ENCODE measurements around the gene CCDC185. TPM values are rescaled to one million over a fixed set of nuclear protein-coding genes. Genes with fewer than 3 reads are reported as not detected.

CCDC185 gene
- total RNA-seq, 2 experiments from 2014 or later: not detected

DNA sequence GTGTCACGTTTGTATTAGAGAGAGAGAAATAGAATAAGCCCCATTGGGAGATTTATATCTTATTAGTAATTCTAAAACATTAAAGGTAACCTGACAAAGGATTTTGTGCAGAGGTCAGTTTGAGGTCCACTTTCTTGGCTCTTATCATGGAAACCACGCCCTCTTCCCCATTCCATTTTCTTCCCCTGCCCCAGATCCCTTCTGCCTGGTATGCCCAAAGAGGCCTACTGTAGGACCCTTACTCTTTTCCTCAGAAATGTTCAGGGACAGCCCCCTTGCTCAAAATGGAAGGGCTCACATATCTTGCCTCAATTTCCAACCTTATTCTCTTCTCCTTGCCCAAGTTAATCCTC is 9.6 kb downstream of the CCDC185 start:
- CTCF ChIA-PET: no interaction called here
- no peaks in the 10 kb centered on the region for H3K36me3 Mint-ChIP-seq (ENCODE audit: low read depth)

DNA sequence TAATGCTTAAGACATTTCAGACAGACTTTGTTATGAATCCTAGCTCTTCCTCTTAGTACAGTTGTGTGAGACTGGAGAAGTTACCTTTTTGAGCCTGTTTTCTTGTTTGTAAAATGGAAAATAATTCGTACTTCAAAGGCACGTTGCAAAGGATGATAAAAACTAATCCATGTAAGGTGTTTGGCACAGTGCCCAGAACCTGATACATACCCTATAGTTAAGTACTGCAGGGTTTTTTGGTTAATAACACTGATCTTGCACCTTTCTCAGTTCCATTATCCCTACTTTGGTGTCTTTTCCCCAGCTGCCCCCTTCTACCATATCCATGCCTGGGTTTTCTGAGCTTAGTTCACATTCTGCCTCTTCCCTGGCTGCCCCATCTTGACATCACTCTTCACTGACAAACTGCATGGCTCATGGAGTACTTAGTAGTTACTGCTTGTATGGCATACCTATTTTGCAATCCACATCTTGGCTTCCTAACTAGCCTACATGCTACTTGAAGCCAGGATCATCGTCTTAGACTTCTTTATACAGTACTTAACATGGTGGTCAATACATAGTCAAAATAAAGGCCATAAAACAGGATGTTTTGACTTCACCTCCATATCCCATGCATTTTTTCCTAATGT is 10.1 kb downstream of the CCDC185 start:
- Mint-ChIP-seq H3K4me3 (no peak overlapping the region), H3K36me3 (ENCODE audit: low read depth) (no peaks in the 10 kb centered on the region), H3K27me3 (ENCODE audit: low read depth) (no peaks in the 10 kb centered on the region), H3K9me3 (peaks cover 4% of the 10 kb centered on the region), H3K27ac (no peak overlapping the region), H3K4me1 (ENCODE audit: low read depth) (peaks cover 26% of the 10 kb centered on the region)
- intact Hi-C loops (cut with micrococcal nuclease): loop anchor here (5.0 kb wide), 1 partner anchor 114 kb away; no protein-coding TSS in a partner anchor
- DNase-seq: no peak
- CTCF ChIA-PET: interaction anchor here (0.6 kb wide), 1 partner anchor 968 kb away, joined by 5 read pairs; no protein-coding TSS in a partner anchor

More for the DNA sequence above, 9.6 kb downstream of the CCDC185 start:
- H3K9me3 Mint-ChIP-seq: peaks cover 4% of the 10 kb centered on the region
- intact Hi-C loops (cut with micrococcal nuclease): loop anchor here (5.0 kb wide), 1 partner anchor 115 kb away; no protein-coding TSS in a partner anchor
- no peak overlapping the region for H3K4me3 Mint-ChIP-seq
- H3K4me1 Mint-ChIP-seq (ENCODE audit: low read depth): peaks cover 26% of the 10 kb centered on the region
- H3K27ac Mint-ChIP-seq: no peak overlapping the region
- no peaks in the 10 kb centered on the region for H3K27me3 Mint-ChIP-seq (ENCODE audit: low read depth)
- DNase-seq: no peak

DNA sequence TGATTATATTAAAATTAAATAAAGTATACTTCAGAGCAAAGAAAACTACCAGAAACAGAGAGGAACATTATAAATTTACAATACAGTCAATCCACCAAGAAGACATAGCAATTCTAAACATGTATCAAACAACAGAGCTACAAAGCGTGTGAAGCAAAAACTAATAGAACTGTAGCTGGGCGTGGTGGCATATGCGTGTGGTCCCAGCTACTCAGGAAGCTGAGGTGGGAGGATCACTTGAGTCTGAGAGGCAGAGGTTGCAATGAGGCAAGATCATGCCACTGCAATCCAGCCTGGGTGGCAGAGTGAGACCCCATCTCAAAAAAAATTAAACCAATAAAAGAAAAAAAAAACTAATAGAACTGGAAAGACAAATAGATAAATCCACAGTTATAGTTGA is 12.3 kb downstream of the CCDC185 start:
- Mint-ChIP-seq H3K27ac (no peak overlapping the region), H3K9me3 (peaks cover 2% of the 10 kb centered on the region), H3K36me3 (ENCODE audit: low read depth) (no peaks in the 10 kb centered on the region), H3K27me3 (ENCODE audit: low read depth) (no peaks in the 10 kb centered on the region), H3K4me1 (ENCODE audit: low read depth) (peaks cover 26% of the 10 kb centered on the region), H3K4me3 (no peak overlapping the region)
- CTCF ChIA-PET: no interaction called here
- intact Hi-C loops (cut with micrococcal nuclease): no loop called here
- DNase-seq: no peak

DNA sequence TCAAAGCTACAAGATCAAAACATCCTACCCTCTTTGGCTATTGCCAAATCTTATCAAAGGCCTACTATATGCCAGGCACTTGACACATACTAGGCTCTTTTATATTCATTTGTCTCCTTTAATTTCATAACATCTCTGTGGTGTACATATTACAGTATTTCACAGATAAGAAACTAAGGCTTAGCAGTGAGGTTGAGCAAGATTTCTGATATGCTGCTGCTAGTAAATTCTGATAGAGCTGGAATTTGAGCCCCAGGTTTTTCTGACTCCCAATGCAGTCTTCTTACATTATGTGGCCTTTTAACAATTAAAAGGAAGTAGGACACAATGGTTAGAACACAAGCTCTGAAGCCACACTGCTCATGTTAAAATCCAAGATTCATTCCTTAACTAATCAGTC is 16.8 kb downstream of the CCDC185 start:
- CTCF ChIA-PET: no interaction called here
- no peaks in the 10 kb centered on the region for H3K9me3 Mint-ChIP-seq
- no peak for DNase-seq
- peaks cover 2% of the 10 kb centered on the region for H3K4me1 Mint-ChIP-seq (ENCODE audit: low read depth)
- no peaks in the 10 kb centered on the region for H3K36me3 Mint-ChIP-seq (ENCODE audit: low read depth)
- intact Hi-C loops (cut with micrococcal nuclease): no loop called here
- H3K27ac Mint-ChIP-seq: no peak overlapping the region
- H3K4me3 Mint-ChIP-seq: no peak overlapping the region
- H3K27me3 Mint-ChIP-seq (ENCODE audit: low read depth): no peaks in the 10 kb centered on the region

DNA sequence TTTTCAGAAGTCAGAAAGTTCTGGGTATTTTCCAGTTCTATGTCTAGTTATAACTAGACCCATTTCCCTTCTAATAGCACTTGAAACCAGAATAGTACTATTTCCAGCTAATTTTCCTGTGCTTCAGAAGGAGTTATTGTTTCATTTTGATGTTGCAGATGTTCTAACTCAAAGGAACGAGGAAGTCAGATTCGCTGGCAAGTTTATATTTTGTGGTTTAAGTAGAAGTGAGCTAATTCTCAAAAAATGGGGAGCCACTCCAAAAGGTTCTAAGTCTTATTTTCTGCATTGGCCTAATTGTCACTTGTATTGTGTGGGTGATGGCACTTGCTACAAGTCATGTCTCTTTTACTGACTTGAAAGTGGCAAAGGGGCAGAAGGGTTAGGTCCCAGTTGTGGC is 18.1 kb downstream of the CCDC185 start:
- Mint-ChIP-seq H3K9me3 (no peaks in the 10 kb centered on the region), H3K4me1 (ENCODE audit: low read depth) (no peaks in the 10 kb centered on the region), H3K36me3 (ENCODE audit: low read depth) (no peaks in the 10 kb centered on the region), H3K27ac (no peak overlapping the region), H3K27me3 (ENCODE audit: low read depth) (no peaks in the 10 kb centered on the region), H3K4me3 (no peak overlapping the region)
- CTCF ChIA-PET: no interaction called here
- no peak for DNase-seq
- intact Hi-C loops (cut with micrococcal nuclease): no loop called here

DNA sequence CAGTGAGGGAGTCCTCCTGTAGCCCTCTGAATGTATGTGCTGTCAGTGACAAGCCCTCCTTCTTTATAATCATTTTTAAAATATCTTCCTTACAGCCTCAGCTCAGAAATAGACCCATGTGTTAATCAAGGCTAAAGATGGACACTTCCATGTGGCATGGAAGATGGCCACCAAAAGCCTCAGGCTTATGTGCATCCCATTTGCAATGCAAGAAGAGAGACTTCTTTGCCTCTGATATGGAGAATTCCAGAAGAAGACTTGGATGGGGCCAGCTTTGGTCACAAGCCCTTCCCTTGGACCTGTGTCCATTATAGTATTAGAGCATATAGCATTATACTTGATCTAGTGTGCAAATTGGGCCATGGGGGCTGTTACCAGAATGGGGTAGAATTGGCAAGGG is 18.5 kb downstream of the CCDC185 start:
- H3K9me3 Mint-ChIP-seq: no peaks in the 10 kb centered on the region
- CTCF ChIA-PET: no interaction called here
- no peak for DNase-seq
- no peak overlapping the region for H3K27ac Mint-ChIP-seq
- H3K4me1 Mint-ChIP-seq (ENCODE audit: low read depth): no peaks in the 10 kb centered on the region
- no peaks in the 10 kb centered on the region for H3K27me3 Mint-ChIP-seq (ENCODE audit: low read depth)
- intact Hi-C loops (cut with micrococcal nuclease): no loop called here
- no peaks in the 10 kb centered on the region for H3K36me3 Mint-ChIP-seq (ENCODE audit: low read depth)
- no peak overlapping the region for H3K4me3 Mint-ChIP-seq

DNA sequence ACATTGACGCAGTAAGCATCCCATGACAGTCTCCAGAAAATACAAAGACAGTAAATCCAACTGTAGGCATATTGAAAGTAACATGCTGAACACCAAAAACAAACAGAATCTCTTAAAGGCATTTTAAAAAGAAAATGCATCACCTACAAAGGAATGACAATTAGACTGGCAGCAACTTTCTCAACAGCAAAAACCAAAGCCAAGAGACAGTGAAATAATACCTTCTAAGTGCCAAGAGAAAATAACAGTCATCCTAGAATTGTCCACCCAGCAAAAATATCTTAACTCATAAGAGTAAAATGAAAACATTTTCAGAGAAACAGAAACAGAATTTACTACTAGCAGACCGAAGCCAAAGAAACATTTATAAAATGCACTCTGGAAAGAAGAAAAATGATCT is 20.0 kb downstream of the CCDC185 start:
- CTCF ChIA-PET: no interaction called here
- H3K27me3 Mint-ChIP-seq (ENCODE audit: low read depth): no peaks in the 10 kb centered on the region
- no peaks in the 10 kb centered on the region for H3K36me3 Mint-ChIP-seq (ENCODE audit: low read depth)

DNA sequence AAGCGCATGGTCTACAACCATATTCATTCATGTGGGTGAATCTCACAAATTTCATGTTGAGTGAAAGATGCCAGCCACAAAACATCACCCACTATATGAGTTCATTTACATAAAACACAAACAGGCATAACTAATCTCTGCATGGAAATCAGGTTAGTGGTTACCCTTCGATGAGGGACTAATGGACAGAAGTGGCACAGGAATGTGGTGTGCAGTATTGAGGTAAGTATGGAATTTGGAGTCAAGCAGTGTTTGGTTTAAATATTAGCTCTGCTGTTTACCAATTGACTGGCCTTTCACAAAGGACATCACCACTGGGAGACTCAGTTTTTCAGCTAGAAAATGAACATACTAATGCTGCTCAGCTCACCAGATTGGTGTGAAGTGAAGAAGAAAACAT is 24.2 kb downstream of the CCDC185 start:
- CTCF ChIA-PET: interaction anchor here (0.7 kb wide), 1 partner anchor 108 kb away, joined by 6 read pairs; no protein-coding TSS in a partner anchor
- DNase-seq: no peak
- no peaks in the 10 kb centered on the region for H3K27me3 Mint-ChIP-seq (ENCODE audit: low read depth)
- H3K4me1 Mint-ChIP-seq (ENCODE audit: low read depth): no peaks in the 10 kb centered on the region
- H3K27ac Mint-ChIP-seq: no peak overlapping the region
- intact Hi-C loops (cut with micrococcal nuclease): no loop called here
- no peak overlapping the region for H3K4me3 Mint-ChIP-seq
- H3K36me3 Mint-ChIP-seq (ENCODE audit: low read depth): no peaks in the 10 kb centered on the region
- H3K9me3 Mint-ChIP-seq: no peaks in the 10 kb centered on the region

More for the DNA sequence above, 20.0 kb downstream of the CCDC185 start:
- Mint-ChIP-seq H3K4me3 (no peak overlapping the region), H3K27ac (no peak overlapping the region), H3K4me1 (ENCODE audit: low read depth) (no peaks in the 10 kb centered on the region), H3K9me3 (no peaks in the 10 kb centered on the region)
- no peak for DNase-seq
- intact Hi-C loops (cut with micrococcal nuclease): no loop called here

DNA sequence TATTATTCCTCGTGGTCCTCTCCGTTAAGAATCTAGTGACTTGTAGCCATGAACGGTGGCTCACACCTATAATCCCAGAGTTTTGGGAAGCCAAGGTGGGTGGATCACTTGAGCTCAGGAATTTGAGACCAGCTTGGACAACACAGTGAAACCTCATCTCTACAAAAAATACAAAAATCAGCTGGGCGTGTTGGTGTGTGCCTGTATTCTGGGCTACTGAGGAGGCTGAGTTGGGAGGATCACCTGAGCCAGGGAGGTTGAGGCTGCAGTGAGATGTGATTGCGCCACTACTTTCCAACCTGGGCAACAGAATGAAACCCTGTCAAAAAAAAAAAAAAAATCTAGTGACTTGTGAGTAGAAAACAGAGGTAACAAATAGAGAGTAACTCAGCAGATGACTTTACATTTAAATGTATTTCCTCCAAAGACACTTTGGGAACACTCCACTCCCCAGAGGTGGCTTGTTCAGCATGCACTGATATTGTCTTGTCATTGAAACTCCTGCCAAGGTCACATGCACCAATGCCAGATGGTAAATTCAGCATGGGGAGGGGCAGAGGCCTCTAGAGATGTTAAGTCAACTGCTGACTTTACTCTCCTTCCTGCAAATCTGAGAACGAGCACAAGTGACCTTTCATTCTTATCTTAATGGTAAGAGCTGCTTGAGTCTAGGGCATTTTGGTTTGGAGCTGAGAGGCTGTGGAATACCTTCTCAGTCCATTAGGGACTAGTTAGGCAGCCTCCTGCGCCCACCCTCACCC is 24.9 kb downstream of the CCDC185 start:
- intact Hi-C loops (cut with micrococcal nuclease): no loop called here
- Mint-ChIP-seq H3K27ac (no peak overlapping the region), H3K4me1 (ENCODE audit: low read depth) (no peaks in the 10 kb centered on the region), H3K4me3 (no peak overlapping the region), H3K9me3 (no peaks in the 10 kb centered on the region), H3K27me3 (ENCODE audit: low read depth) (no peaks in the 10 kb centered on the region), H3K36me3 (ENCODE audit: low read depth) (no peaks in the 10 kb centered on the region)
- CTCF ChIA-PET: interaction anchor here (0.7 kb wide), 1 partner anchor 107 kb away, joined by 6 read pairs; no protein-coding TSS in a partner anchor
- DNase-seq: no peak

DNA sequence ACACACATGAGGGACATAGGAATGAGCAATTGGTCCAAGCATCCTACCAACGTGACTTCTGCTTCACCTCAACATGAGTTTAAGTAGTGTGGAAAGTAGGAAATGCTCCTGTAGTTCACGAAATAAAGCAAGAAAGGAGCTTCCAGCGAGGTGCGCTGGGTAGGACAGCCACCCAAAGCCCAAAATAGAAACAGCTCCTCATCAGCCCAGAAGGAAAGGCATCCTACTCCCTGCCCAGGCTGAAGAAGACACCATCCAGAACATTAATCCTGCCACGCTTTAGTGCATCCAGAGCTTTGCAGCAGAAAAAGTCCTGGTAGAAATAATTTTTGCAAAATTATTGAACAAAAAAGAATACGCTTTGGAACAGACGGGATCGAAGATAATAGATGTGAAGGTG is 25.9 kb downstream of the CCDC185 start:
- H3K4me1 Mint-ChIP-seq (ENCODE audit: low read depth): no peaks in the 10 kb centered on the region
- H3K36me3 Mint-ChIP-seq (ENCODE audit: low read depth): no peaks in the 10 kb centered on the region
- H3K27me3 Mint-ChIP-seq (ENCODE audit: low read depth): no peaks in the 10 kb centered on the region
- no peak overlapping the region for H3K27ac Mint-ChIP-seq
- intact Hi-C loops (cut with micrococcal nuclease): no loop called here
- no peak for DNase-seq
- CTCF ChIA-PET: no interaction called here
- H3K9me3 Mint-ChIP-seq: no peaks in the 10 kb centered on the region
- no peak overlapping the region for H3K4me3 Mint-ChIP-seq

DNA sequence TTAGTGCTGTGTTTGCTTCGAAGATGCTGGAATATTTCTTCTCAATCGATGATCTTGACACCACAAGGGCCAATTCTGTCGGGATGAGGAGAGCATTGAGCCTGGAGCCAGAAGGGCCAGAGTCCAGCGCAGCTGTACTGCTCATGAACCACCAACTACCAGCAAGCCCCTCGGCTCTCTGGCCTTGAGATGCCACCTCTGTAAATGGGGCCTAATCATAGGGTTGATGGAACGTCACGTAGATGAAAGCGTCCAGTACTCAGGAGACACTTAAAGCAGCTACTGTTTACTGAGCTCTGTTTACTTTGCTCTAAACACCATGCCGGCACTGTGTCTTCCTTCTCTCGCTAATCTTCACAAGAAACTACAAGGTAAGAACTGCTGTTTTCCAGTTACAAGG is 26.3 kb downstream of the CCDC185 start:
- no peaks in the 10 kb centered on the region for H3K9me3 Mint-ChIP-seq
- no peak for DNase-seq
- H3K4me1 Mint-ChIP-seq (ENCODE audit: low read depth): no peaks in the 10 kb centered on the region
- intact Hi-C loops (cut with micrococcal nuclease): no loop called here
- H3K4me3 Mint-ChIP-seq: no peak overlapping the region
- no peak overlapping the region for H3K27ac Mint-ChIP-seq
- CTCF ChIA-PET: interaction anchor here (0.5 kb wide), 1 partner anchor 343 kb away, joined by 3 read pairs; no protein-coding TSS in a partner anchor
- H3K36me3 Mint-ChIP-seq (ENCODE audit: low read depth): no peaks in the 10 kb centered on the region
- H3K27me3 Mint-ChIP-seq (ENCODE audit: low read depth): no peaks in the 10 kb centered on the region

DNA sequence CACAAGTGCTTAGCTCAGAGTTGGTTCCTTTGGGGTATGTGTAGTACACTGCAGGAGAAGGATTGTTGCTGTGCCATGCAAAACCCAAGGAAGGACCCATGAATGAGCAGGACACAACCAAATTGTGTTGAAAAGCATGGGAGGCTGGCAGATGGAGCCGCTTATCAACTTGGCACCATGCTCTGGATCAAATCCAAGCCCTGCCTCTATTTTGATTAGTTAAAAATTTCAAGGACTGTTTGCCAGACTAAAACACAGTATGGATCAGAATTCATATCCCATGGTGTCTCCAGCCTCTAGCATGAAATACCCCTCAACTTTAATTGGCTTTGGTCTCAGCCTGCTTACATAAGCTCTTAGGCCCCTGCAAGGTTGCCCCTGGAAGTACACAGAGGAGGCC is 27.8 kb downstream of the CCDC185 start:
- H3K27ac Mint-ChIP-seq: no peak overlapping the region
- intact Hi-C loops (cut with micrococcal nuclease): no loop called here
- H3K4me3 Mint-ChIP-seq: no peak overlapping the region
- DNase-seq: no peak
- CTCF ChIA-PET: no interaction called here
- no peaks in the 10 kb centered on the region for H3K27me3 Mint-ChIP-seq (ENCODE audit: low read depth)
- H3K9me3 Mint-ChIP-seq: no peaks in the 10 kb centered on the region
- no peaks in the 10 kb centered on the region for H3K4me1 Mint-ChIP-seq (ENCODE audit: low read depth)
- H3K36me3 Mint-ChIP-seq (ENCODE audit: low read depth): no peaks in the 10 kb centered on the region

DNA sequence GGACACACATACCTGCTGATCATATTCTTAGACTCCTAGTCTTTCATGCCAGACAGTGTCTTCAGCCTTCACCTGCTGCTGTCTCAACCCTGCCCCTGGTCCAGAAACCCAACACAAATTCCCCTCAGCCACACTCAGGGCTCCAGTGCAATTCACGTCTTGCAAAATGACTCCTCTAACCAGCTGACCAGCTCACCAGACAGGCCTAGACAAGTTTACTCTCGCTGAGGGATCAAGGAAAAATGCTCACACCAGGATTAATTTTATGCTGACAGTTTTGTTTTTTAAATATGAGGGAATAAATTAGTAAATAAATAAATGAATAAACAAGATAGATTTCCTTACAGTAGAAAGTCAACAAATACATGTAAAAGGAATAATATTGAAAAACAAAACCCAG is 28.5 kb downstream of the CCDC185 start:
- H3K4me1 Mint-ChIP-seq (ENCODE audit: low read depth): no peaks in the 10 kb centered on the region
- H3K27ac Mint-ChIP-seq: no peak overlapping the region
- H3K36me3 Mint-ChIP-seq (ENCODE audit: low read depth): no peaks in the 10 kb centered on the region

More for the DNA sequence above, 28.5 kb downstream of the CCDC185 start:
- Mint-ChIP-seq H3K4me3 (no peak overlapping the region), H3K27me3 (ENCODE audit: low read depth) (no peaks in the 10 kb centered on the region), H3K9me3 (no peaks in the 10 kb centered on the region)
- CTCF ChIA-PET: no interaction called here
- intact Hi-C loops (cut with micrococcal nuclease): no loop called here
- no peak for DNase-seq
